PC-9 (cell line): ENCODE results near the gene UROD. TPM values are rescaled to one million over a fixed set of nuclear protein-coding genes. Genes with fewer than 3 reads are reported as not detected.

Experiments used
- BruUV-seq: library from RNA; stranded (reverse); fragments of 400-500 nt; replicated peaks from 2 replicates; lab custom pipeline; 2021; lab: Mats Ljungman, UMichigan
- CTCF ChIA-PET: fragments of 300-600 bp; sonication (Branson Sonifier 250); formaldehyde crosslinking; loops from one replicate; lab custom pipeline; 2022; ENCODE audit warnings: antibody characterized with exemption; lab: Charles Lee
- POLR2A ChIA-PET: fragments of 300-600 bp; sonication (Branson Sonifier 250); formaldehyde crosslinking; loops from one replicate; lab custom pipeline; 2022; ENCODE audit warnings: antibody characterized with exemption; ENCODE audit not compliant: unreplicated experiment; lab: Charles Lee
- DNase-seq, 2 experiments: peaks; one replicate each; pipeline versions ENCODE4 v3.0.0 to v3.0.0-alpha.2; 2015 to 2022; ENCODE audit warnings: mixed read lengths in 1 of 2
- H2AFZ ChIP-seq: fragments of 200-600 bp; sonication (generic); 2 replicates; pipeline ENCODE4 v1.8.1; 2017; ENCODE audit warnings: antibody characterized with exemption
- H3F3A ChIP-seq: fragments of 200-600 bp; sonication (generic); 2 replicates; pipeline ENCODE4 v1.8.1; 2017; ENCODE audit warnings: antibody characterized with exemption, mild to moderate bottlenecking, low read depth; ENCODE audit not compliant: insufficient read depth
- H3K27ac ChIP-seq: fragments of 200-600 bp; sonication (generic); 2 replicates; pipeline ENCODE4 v1.6.1; 2016; ENCODE audit warnings: mixed run types
- H3K27me3 ChIP-seq: fragments of 200-600 bp; sonication (generic); 2 replicates; pipeline ENCODE4 v1.6.1; 2016; ENCODE audit warnings: low read depth, mixed run types; ENCODE audit not compliant: insufficient read depth
- H3K36me3 ChIP-seq: fragments of 200-600 bp; sonication (generic); 2 replicates; pipeline ENCODE4 v1.6.1; 2016; ENCODE audit warnings: low read depth, mixed run types
- H3K4me1 ChIP-seq: fragments of 200-600 bp; sonication (generic); replicated peaks from 2 replicates; pipeline ENCODE4 v1.6.1; 2016; ENCODE audit warnings: mixed run types; ENCODE audit not compliant: insufficient read depth
- H3K4me2 ChIP-seq: fragments of 200-600 bp; sonication (generic); 2 replicates; pipeline ENCODE4 v1.6.1; 2017; ENCODE audit warnings: mixed run types
- H3K4me3 ChIP-seq: fragments of 200-600 bp; sonication (generic); 2 replicates; pipeline ENCODE4 v1.6.1; 2016; ENCODE audit warnings: mixed run types
- H3K79me2 ChIP-seq: fragments of 200-600 bp; sonication (generic); 2 replicates; pipeline ENCODE4 v1.6.1; 2017; ENCODE audit warnings: low read depth, mixed run types
- H3K9me2 ChIP-seq: fragments of 200-600 bp; sonication (generic); 2 replicates; pipeline ENCODE4 v1.8.1; 2017; ENCODE audit warnings: mild to moderate bottlenecking; ENCODE audit not compliant: insufficient read depth
- H3K9me3 ChIP-seq: fragments of 200-600 bp; sonication (generic); 2 replicates; pipeline ENCODE4 v1.8.1; 2016; ENCODE audit warnings: low read depth; ENCODE audit not compliant: insufficient read depth
- H4K20me1 ChIP-seq: fragments of 200-600 bp; sonication (generic); 2 replicates; pipeline ENCODE4 v1.8.1; 2017; ENCODE audit not compliant: insufficient read depth
- EZH2 ChIP-seq: fragments of 200-600 bp; sonication (generic); IDR thresholded peaks from 2 replicates; pipeline ENCODE4 v1.8.0; 2017; ENCODE audit warnings: antibody characterized with exemption, low read depth
- intact Hi-C: fragments of 100-400 bp; cut with micrococcal nuclease; formaldehyde crosslinking; loops from one replicate; pipeline ENCODE4 v1.10.0; 2022; ENCODE audit not compliant: unreplicated experiment
- total RNA-seq: library from RNA; stranded (reverse); gene quantifications from 2 replicates; pipeline ENCODE4 v1.2.3, GENCODE V29; 2021
- TF ChIP-seq, protein P1 (sequence below): fragments of 200-600 bp; sonication (generic); conservative IDR thresholded peaks from 2 replicates; pipeline ENCODE4 v1.6.1; 2017; ENCODE audit warnings: mixed run types, antibody characterized with exemption, mild to moderate bottlenecking, moderate library complexity

The UROD gene
- total RNA-seq, 1 experiment from 2014 or later, result 81.1 TPM

DNA sequence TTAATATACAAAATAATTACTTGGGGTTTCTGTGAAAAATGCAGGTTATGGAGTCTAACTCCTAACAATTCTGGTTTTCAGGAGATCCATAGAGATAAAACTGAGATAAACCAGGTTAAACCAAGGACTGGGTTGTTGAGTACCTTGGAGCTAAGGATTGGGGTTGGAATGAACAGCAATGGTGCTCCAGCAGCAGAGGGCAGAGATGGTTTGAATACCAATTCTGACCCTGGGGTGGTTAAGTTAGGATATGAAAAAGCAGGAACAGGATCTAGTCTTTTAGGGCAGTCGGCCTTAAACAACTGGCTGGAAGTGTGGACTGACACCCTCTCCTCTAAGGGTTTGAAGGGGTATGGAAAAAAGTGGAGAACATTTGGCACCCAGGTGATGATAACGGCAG lies 53.0 kb downstream of the UROD start:
- no peak for DNase-seq
- Histone ChIP-seq H3K4me1 (no peaks in the 10 kb centered on the region), H2AFZ (no peak overlapping the region), H4K20me1 (no peaks in the 10 kb centered on the region), H3F3A (no peaks in the 10 kb centered on the region), H3K79me2 (no peaks in the 10 kb centered on the region), H3K27me3 (no peaks in the 10 kb centered on the region), H3K36me3 (no peaks in the 10 kb centered on the region), H3K4me3 (no peak overlapping the region), H3K4me2 (no peak overlapping the region), H3K27ac (no peak overlapping the region), H3K9me3 (no peaks in the 10 kb centered on the region), H3K9me2 (no peaks in the 10 kb centered on the region)
- BruUV-seq, result no TSS peak
- ChIA-PET POLR2A (no interaction called here), CTCF (no interaction called here)
- intact Hi-C loops, result no loop called here
- no peak for TF ChIP-seq EZH2
- TF ChIP-seq, protein P1, sequence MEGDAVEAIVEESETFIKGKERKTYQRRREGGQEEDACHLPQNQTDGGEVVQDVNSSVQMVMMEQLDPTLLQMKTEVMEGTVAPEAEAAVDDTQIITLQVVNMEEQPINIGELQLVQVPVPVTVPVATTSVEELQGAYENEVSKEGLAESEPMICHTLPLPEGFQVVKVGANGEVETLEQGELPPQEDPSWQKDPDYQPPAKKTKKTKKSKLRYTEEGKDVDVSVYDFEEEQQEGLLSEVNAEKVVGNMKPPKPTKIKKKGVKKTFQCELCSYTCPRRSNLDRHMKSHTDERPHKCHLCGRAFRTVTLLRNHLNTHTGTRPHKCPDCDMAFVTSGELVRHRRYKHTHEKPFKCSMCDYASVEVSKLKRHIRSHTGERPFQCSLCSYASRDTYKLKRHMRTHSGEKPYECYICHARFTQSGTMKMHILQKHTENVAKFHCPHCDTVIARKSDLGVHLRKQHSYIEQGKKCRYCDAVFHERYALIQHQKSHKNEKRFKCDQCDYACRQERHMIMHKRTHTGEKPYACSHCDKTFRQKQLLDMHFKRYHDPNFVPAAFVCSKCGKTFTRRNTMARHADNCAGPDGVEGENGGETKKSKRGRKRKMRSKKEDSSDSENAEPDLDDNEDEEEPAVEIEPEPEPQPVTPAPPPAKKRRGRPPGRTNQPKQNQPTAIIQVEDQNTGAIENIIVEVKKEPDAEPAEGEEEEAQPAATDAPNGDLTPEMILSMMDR, result no peak

Other genes with a start within 250 kb of the UROD start
- gene RPS8, start 236.7 kb upstream of the UROD start, total RNA-seq, result 2,059 and 2,176 TPM in 2 replicates
- 0.70 and 1.3 TPM in 2 replicates for gene BEST4, start 224.1 kb upstream of the UROD start, total RNA-seq
- gene PLK3, start 211.9 kb upstream of the UROD start, total RNA-seq, result 12.7 and 13.0 TPM in 2 replicates
- 2.8 and 4.3 TPM in 2 replicates for gene DYNLT4, start 204.9 kb upstream of the UROD start, total RNA-seq
- 6.2 and 7.3 TPM in 2 replicates for gene BTBD19, start 203.7 kb upstream of the UROD start, total RNA-seq
- 0.28 and 0.83 TPM in 2 replicates for gene PTCH2, start 169.0 kb upstream of the UROD start, total RNA-seq
- 27.4 and 27.9 TPM in 2 replicates for gene EIF2B3, start 25.7 kb upstream of the UROD start, total RNA-seq
- 18.6 and 21.8 TPM in 2 replicates for gene HECTD3, start 930 bp upstream of the UROD start, total RNA-seq
- gene ZSWIM5, start 194.4 kb downstream of the UROD start, total RNA-seq, result 0.50 and 0.55 TPM in 2 replicates